Upper lobe of left lung (tissue), 6 donors: Measurements from ENCODE around the gene CDCP2. TPM values are rescaled to one million over a fixed set of nuclear protein-coding genes. Genes with fewer than 3 reads are reported as not detected.

ENCODE experiments used
- ATAC-seq, 2 donors: fragments of 200-7000 bp; cut with Tn5 transposase; one replicate each; pipeline ENCODE4 v1.9.1; 2022; ENCODE audit warnings: mild to moderate bottlenecking in 2 of 2, moderate library complexity in 2 of 2; ENCODE audit not compliant: low FRiP score in 2 of 2
- DNase-seq, 2 donors: peaks; one replicate each; pipeline ENCODE4 v3.0.0-alpha.2; 2019 to 2020
- H3K27ac ChIP-seq, 4 donors: fragments of 200-600 bp; sonication (generic); one replicate each; pipeline ENCODE4 v1.5.1; 2016 to 2019
- H3K27me3 ChIP-seq, 4 donors: fragments of 200-600 bp; sonication (generic); one replicate each; pipeline ENCODE4 v1.5.1; 2017 to 2019
- H3K36me3 ChIP-seq, 4 donors: fragments of 200-600 bp; sonication (generic); one replicate each; pipeline ENCODE4 v1.5.1; 2016 to 2019
- H3K4me1 ChIP-seq, 4 donors: fragments of 200-600 bp; sonication (generic); one replicate each; pipeline ENCODE4 v1.5.1; 2018 to 2019
- H3K4me3 ChIP-seq, 4 donors: fragments of 200-600 bp; sonication (generic); one replicate each; pipeline ENCODE4 v1.5.1; 2017 to 2019; ENCODE audit warnings: mild to moderate bottlenecking in 2 of 4, moderate library complexity in 1 of 4
- H3K9me3 ChIP-seq, 4 donors: fragments of 200-600 bp; sonication (generic); one replicate each; pipeline ENCODE4 v1.5.1; 2018 to 2019
- EP300 ChIP-seq, 4 donors: sonication (generic); formaldehyde crosslinking; IDR thresholded peaks; one replicate each; pipeline ENCODE4 v1.5.1; 2017; ENCODE audit warnings: antibody characterized with exemption in 4 of 4, control low read depth in 2 of 4
- POLR2A ChIP-seq, 4 donors: fragments of 450-650 bp; IDR thresholded peaks; one replicate each; pipeline ENCODE4 v1.5.1; 2016 to 2017; ENCODE audit warnings: antibody characterized with exemption in 4 of 4, mild to moderate bottlenecking in 2 of 4
- POLR2AphosphoS5 ChIP-seq, 2 donors: sonication (generic); formaldehyde crosslinking; IDR thresholded peaks; one replicate each; pipeline ENCODE4 v1.5.1; 2017; ENCODE audit warnings: antibody characterized with exemption in 2 of 2
- WGBS, 2 donors: methylation state at CpG; one replicate each; pipeline ENCODE4 v1.1.5; 2017 to 2018; 5-methylcytosine and 5-hydroxymethylcytosine counted together
- total RNA-seq, 6 donors: library from RNA; depleted of rRNA in 4 of 6; stranded (reverse); fragments of >200 nt in 4 of 6; gene quantifications; one replicate each; pipeline versions ENCODE4 v1.1.0 to v1.2.1, GENCODE V29; 2016 to 2021
- TF ChIP-seq, protein P1 (sequence below), 6 experiments: fragments of 450-650 bp in 4 of 6; fragments of 200-600 bp in 2 of 6; sonication (generic) in 2 of 6; IDR thresholded peaks; one replicate each; pipeline ENCODE4 v1.5.1; 2016 to 2019; ENCODE audit warnings: antibody characterized with exemption in 6 of 6
- donor health status: DM: no; HTN: no; CAD: no; lungs with moderate emphysema.
- donor health status: DM: no; HTN: yes; CAD: no; lungs with severe emphysema.

Gene CDCP2
- total RNA-seq, 6 donors from 2014 or later = not detected

DNA sequence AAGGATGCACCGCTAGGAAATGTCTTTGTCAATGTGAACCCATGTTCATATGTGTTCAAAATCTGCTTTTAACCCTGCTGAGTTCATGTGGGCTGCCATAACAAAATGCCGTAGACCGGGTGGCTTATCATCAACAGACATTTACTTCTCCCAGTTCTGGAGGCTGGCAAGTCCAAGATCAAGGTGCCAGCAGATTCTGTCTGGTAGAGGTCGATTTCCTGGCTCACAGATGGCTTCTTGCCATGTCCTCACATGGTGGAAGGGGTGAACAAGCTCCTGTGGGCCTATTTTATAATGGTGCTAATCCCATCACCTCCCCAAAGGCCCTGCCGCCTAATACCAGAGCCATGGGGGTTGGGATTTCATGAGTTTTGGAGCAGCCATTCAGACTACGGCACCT lies 4.6 kb upstream of the CDCP2 start:
- H3K4me3 ChIP-seq = no peak overlapping the region
- H3K27ac ChIP-seq = no peak overlapping the region
- H3K36me3 ChIP-seq = no peaks in the 10 kb centered on the region
- no peak for DNase-seq
- TF ChIP-seq, protein P1, sequence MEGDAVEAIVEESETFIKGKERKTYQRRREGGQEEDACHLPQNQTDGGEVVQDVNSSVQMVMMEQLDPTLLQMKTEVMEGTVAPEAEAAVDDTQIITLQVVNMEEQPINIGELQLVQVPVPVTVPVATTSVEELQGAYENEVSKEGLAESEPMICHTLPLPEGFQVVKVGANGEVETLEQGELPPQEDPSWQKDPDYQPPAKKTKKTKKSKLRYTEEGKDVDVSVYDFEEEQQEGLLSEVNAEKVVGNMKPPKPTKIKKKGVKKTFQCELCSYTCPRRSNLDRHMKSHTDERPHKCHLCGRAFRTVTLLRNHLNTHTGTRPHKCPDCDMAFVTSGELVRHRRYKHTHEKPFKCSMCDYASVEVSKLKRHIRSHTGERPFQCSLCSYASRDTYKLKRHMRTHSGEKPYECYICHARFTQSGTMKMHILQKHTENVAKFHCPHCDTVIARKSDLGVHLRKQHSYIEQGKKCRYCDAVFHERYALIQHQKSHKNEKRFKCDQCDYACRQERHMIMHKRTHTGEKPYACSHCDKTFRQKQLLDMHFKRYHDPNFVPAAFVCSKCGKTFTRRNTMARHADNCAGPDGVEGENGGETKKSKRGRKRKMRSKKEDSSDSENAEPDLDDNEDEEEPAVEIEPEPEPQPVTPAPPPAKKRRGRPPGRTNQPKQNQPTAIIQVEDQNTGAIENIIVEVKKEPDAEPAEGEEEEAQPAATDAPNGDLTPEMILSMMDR (IDR thresholded peaks at IDR 0.05) = no peak
- TF ChIP-seq POLR2AphosphoS5 (IDR thresholded peaks at IDR 0.05) = no peak
- no peak for TF ChIP-seq EP300 (IDR thresholded peaks at IDR 0.05)
- no peak for TF ChIP-seq POLR2A (IDR thresholded peaks at IDR 0.05)
- peaks cover 0 to 10% (median 3%) of the 10 kb centered on the region in 4 donors for H3K4me1 ChIP-seq
- H3K27me3 ChIP-seq = no peaks in the 10 kb centered on the region
- H3K9me3 ChIP-seq = no peaks in the 10 kb centered on the region
- ATAC-seq = no peak
- 82 to 90% methylated on average over 5 to 6 of the region's 6 CpGs for WGBS, 2 donors

DNA sequence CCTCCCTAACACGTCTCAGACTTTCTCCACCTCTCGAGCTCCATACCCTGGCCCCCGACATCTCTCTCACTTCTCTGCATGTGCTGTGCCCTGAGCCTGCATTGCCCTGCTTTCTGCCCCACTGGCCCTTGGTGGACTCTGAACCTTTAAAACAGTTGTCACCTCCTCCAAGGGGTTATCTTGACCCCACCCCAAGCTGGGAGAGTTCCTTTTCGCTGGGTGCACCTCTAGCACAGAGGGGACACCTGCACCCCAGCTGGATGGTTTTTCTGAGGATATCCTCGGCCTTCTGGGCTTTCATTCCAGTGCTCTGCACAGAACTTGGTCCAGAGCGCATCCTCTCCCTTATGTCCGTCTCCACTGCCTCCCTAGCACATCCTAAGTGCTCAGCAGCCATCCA lies 4.2 kb upstream of the CDCP2 start:
- Histone ChIP-seq H3K36me3 (no peaks in the 10 kb centered on the region), H3K4me1 (peaks cover 0 to 10% (median 3%) of the 10 kb centered on the region in 4 donors), H3K4me3 (no peak overlapping the region), H3K27ac (no peak overlapping the region), H3K27me3 (no peaks in the 10 kb centered on the region), H3K9me3 (no peaks in the 10 kb centered on the region)
- ATAC-seq (no peak), DNase-seq (no peak)
- 92 to 97% methylated on average over 7 of the region's 7 CpGs for WGBS, 2 donors
- TF ChIP-seq, protein P1 (IDR thresholded peaks at IDR 0.05) = no peak
- no peak for TF ChIP-seq EP300 (IDR thresholded peaks at IDR 0.05)
- no peak for TF ChIP-seq POLR2A (IDR thresholded peaks at IDR 0.05)
- no peak for TF ChIP-seq POLR2AphosphoS5 (IDR thresholded peaks at IDR 0.05)

DNA sequence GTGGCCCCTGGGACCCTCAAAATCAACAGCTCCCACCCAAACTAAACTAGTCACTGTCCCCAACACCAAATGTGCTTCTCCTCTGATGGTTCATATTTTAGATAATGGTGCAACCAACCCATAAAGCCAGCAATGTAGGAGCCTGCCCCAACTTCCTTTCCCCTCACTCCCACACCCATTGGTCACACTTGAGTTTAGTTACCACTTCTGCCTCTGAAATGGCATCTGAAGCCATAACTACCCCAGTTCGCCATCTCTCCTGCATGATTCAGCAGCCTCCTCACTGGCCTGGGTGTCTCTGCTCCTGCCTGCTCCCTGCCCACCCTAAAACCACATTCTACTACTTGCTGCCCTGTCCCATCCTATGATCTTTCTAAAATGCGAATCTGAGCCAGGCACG lies 3.4 kb upstream of the CDCP2 start:
- Histone ChIP-seq H3K4me3 (no peak overlapping the region), H3K9me3 (no peaks in the 10 kb centered on the region), H3K4me1 (peaks cover 0 to 10% (median 3%) of the 10 kb centered on the region in 4 donors), H3K27me3 (no peaks in the 10 kb centered on the region), H3K36me3 (no peaks in the 10 kb centered on the region), H3K27ac (no peak overlapping the region)
- TF ChIP-seq POLR2AphosphoS5 (IDR thresholded peaks at IDR 0.05) = no peak
- no peak for TF ChIP-seq POLR2A (IDR thresholded peaks at IDR 0.05)
- no peak for TF ChIP-seq EP300 (IDR thresholded peaks at IDR 0.05)
- TF ChIP-seq, protein P1 (IDR thresholded peaks at IDR 0.05) = no peak
- 73 to 85% methylated on average over 3 of the region's 3 CpGs for WGBS, 2 donors
- ATAC-seq = no peak
- DNase-seq = no peak

DNA sequence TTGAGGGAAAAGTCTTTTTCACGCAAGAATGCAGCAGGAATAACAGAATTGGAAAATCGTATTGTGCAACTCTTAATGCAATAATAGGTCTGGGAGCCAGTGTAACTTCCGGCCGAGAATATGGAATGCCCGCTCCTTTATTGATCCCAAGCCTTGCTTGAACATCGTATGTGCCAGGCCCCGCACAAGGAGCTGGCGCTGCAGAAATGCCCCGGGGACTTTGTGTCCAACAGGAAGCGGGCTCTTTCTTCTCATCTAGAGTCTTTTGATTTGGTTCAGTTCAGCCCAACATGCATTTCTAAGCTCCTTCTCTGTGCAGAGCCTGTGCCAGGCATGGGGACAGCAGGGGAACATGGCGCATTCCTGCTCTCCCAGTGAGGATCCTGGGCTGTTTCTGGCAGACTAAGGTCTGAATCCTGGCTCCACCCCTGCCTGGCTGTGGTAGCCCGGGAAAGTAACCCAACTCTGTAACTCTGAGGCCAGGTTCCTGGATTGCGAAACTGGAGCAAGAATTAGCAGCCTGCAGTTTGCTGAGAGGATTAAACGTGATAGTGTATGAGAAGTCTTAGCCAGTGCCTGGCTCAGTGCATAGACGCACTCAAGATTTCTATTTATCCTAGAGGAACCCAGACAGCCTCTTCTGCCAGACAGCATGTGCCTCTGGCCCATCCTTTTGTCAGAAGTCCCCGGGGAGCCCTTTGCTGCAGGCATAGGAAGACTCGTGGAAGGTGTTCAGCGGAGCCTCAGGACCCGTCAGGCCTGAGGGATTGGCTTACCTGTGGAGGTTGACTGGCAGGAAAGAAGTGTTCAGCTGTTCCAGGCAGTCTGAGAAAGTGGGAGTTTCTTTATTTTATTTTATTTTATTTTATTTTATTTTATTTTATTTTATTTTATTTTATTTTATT lies 987 bp upstream of the CDCP2 start:
- peak overlapping the region in 2 of 4 donors; percentile 15 to 22 for H3K27ac ChIP-seq
- WGBS, 2 donors = 66 to 71% methylated on average over 17 to 19 of the region's 19 CpGs
- H3K36me3 ChIP-seq = no peaks in the 10 kb centered on the region
- H3K4me3 ChIP-seq = no peak overlapping the region
- H3K9me3 ChIP-seq = no peaks in the 10 kb centered on the region
- DNase-seq = peak in 1 of 2 donors; percentile 68
- peaks cover 0 to 10% (median 3%) of the 10 kb centered on the region in 4 donors for H3K4me1 ChIP-seq
- no peaks in the 10 kb centered on the region for H3K27me3 ChIP-seq
- TF ChIP-seq POLR2A (IDR thresholded peaks at IDR 0.05) (no peak), EP300 (IDR thresholded peaks at IDR 0.05) (no peak), POLR2AphosphoS5 (IDR thresholded peaks at IDR 0.05) (no peak)
- TF ChIP-seq, protein P1 (IDR thresholded peaks at IDR 0.05) = no peak
- ATAC-seq = peak; percentile 42 to 79
